ENCODE data around the gene CD52. TPM values are rescaled to one million over a fixed set of nuclear protein-coding genes. Genes with fewer than 3 reads are reported as not detected.

CD52 gene
- total RNA-seq, 1 experiment from 2014 or later: 2.0 TPM

GRCh38 chr1:26290122-26290881 lies 27.5 kb upstream of the CD52 start:
- no peak for ATAC-seq

GRCh38 chr1:26290882-26291261 lies 26.9 kb upstream of the CD52 start:
- H3K4me2 ChIP-seq (ENCODE audit: low read length): no peak overlapping the region
- H3K79me2 ChIP-seq (ENCODE audit: insufficient read depth, low read length): no peaks in the 10 kb centered on the region
- no TSS peak for BruUV-seq (replicated peaks)
- H3K4me1 ChIP-seq (ENCODE audit: control insufficient read depth in 1 of 2, insufficient read depth in 2 of 2, low read length in 2 of 2): peaks cover 0 to 11% of the 10 kb centered on the region in 2 experiments; a peak in 2 of 4 replicates
- ChIA-PET CTCF (no interaction called here), POLR2A (no interaction called here), RAD21 (ENCODE audit: low non-redundant PET in 1 of 2, low total read pairs in 2 of 2, uncharacterized antibody in 2 of 2, unreplicated experiment in 2 of 2) (no interaction called here)
- H3K9me3 ChIP-seq (ENCODE audit: control insufficient read depth in 1 of 2, insufficient read depth in 1 of 2, low read depth in 1 of 2, low read length in 2 of 2): no peaks in the 10 kb centered on the region
- H4K20me1 ChIP-seq (ENCODE audit: insufficient read depth): no peaks in the 10 kb centered on the region
- H3K9ac ChIP-seq (ENCODE audit: low read length): no peak overlapping the region
- intact Hi-C loops (cut with micrococcal nuclease): no loop called here
- no peak overlapping the region for H2AFZ ChIP-seq (ENCODE audit: low read depth, low read length, poor library complexity, severe bottlenecking)
- H3K27me3 ChIP-seq (ENCODE audit: insufficient read depth, low read length): no peaks in the 10 kb centered on the region
- ATAC-seq (no peak), DNase-seq (ENCODE audit: low read depth, low spot score) (no peak)
- H3K9me2 ChIP-seq (ENCODE audit: insufficient read depth): no peaks in the 10 kb centered on the region
- H3K4me3 ChIP-seq (replicated peaks in 1 of 2; ENCODE audit: low read depth in 1 of 2, low read length in 2 of 2): no peak overlapping the region
- H3K36me3 ChIP-seq (ENCODE audit: control insufficient read depth in 1 of 2, insufficient read depth in 2 of 2, low read length in 2 of 2): no peaks in the 10 kb centered on the region
- no peak overlapping the region for H3K27ac ChIP-seq (ENCODE audit: low read depth, low read length)
- TF ChIP-seq YY1 (IDR thresholded peaks at IDR 0.05; ENCODE audit: extremely low read depth, insufficient replicate concordance, low read depth, low read length) (no peak), ZFX (IDR thresholded peaks at IDR 0.05) (no peak), EZH2phosphoT487 (IDR thresholded peaks at IDR 0.05; ENCODE audit: borderline replicate concordance) (no peak), CTCF (IDR thresholded peaks at IDR 0.05 in 2 of 3, conservative IDR thresholded peaks at IDR 0.05 in 1 of 3; ENCODE audit: borderline replicate concordance in 1 of 3, insufficient read depth in 1 of 3, low read depth in 2 of 3, low read length in 2 of 3) (no peak), RAD21 (IDR thresholded peaks at IDR 0.05; ENCODE audit: low read depth) (no peak), ATF3 (IDR thresholded peaks at IDR 0.05) (no peak), POLR2AphosphoS5 (IDR thresholded peaks at IDR 0.05; ENCODE audit: low read depth, low read length) (no peak), SP1 (IDR thresholded peaks at IDR 0.05; ENCODE audit: low read depth) (no peak), EGR1 (IDR thresholded peaks at IDR 0.05; ENCODE audit: low read depth) (no peak)
- TF ChIP-seq, protein P1, sequence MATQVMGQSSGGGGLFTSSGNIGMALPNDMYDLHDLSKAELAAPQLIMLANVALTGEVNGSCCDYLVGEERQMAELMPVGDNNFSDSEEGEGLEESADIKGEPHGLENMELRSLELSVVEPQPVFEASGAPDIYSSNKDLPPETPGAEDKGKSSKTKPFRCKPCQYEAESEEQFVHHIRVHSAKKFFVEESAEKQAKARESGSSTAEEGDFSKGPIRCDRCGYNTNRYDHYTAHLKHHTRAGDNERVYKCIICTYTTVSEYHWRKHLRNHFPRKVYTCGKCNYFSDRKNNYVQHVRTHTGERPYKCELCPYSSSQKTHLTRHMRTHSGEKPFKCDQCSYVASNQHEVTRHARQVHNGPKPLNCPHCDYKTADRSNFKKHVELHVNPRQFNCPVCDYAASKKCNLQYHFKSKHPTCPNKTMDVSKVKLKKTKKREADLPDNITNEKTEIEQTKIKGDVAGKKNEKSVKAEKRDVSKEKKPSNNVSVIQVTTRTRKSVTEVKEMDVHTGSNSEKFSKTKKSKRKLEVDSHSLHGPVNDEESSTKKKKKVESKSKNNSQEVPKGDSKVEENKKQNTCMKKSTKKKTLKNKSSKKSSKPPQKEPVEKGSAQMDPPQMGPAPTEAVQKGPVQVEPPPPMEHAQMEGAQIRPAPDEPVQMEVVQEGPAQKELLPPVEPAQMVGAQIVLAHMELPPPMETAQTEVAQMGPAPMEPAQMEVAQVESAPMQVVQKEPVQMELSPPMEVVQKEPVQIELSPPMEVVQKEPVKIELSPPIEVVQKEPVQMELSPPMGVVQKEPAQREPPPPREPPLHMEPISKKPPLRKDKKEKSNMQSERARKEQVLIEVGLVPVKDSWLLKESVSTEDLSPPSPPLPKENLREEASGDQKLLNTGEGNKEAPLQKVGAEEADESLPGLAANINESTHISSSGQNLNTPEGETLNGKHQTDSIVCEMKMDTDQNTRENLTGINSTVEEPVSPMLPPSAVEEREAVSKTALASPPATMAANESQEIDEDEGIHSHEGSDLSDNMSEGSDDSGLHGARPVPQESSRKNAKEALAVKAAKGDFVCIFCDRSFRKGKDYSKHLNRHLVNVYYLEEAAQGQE (IDR thresholded peaks at IDR 0.05; ENCODE audit: low read depth): no peak

More at GRCh38 chr1:26290122-26290881, 27.5 kb upstream of the CD52 start:
- Histone ChIP-seq H4K20me1 (ENCODE audit: insufficient read depth) (no peaks in the 10 kb centered on the region), H2AFZ (ENCODE audit: low read depth, low read length, poor library complexity, severe bottlenecking) (no peak overlapping the region), H3K9me2 (ENCODE audit: insufficient read depth) (no peaks in the 10 kb centered on the region), H3K27ac (ENCODE audit: low read depth, low read length) (no peak overlapping the region), H3K9me3 (ENCODE audit: control insufficient read depth in 1 of 2, insufficient read depth in 1 of 2, low read depth in 1 of 2, low read length in 2 of 2) (no peaks in the 10 kb centered on the region), H3K36me3 (ENCODE audit: control insufficient read depth in 1 of 2, insufficient read depth in 2 of 2, low read length in 2 of 2) (no peaks in the 10 kb centered on the region), H3K79me2 (ENCODE audit: insufficient read depth, low read length) (no peaks in the 10 kb centered on the region), H3K27me3 (ENCODE audit: insufficient read depth, low read length) (no peaks in the 10 kb centered on the region), H3K9ac (ENCODE audit: low read length) (no peak overlapping the region), H3K4me2 (ENCODE audit: low read length) (no peak overlapping the region), H3K4me1 (ENCODE audit: control insufficient read depth in 1 of 2, insufficient read depth in 2 of 2, low read length in 2 of 2) (peaks cover 5 to 16% of the 10 kb centered on the region in 2 experiments), H3K4me3 (replicated peaks in 1 of 2; ENCODE audit: low read depth in 1 of 2, low read length in 2 of 2) (no peak overlapping the region)
- TF ChIP-seq SIN3A (IDR thresholded peaks at IDR 0.05; ENCODE audit: low read depth) (no peak), POLR2A (IDR thresholded peaks at IDR 0.05; ENCODE audit: borderline replicate concordance, extremely low read depth, insufficient read depth, insufficient read length) (no peak), TCF7L2 (IDR thresholded peaks at IDR 0.05; ENCODE audit: borderline replicate concordance, extremely low read depth, insufficient read depth, insufficient read length) (no peak), SP1 (IDR thresholded peaks at IDR 0.05; ENCODE audit: low read depth) (no peak), EZH2phosphoT487 (IDR thresholded peaks at IDR 0.05; ENCODE audit: borderline replicate concordance) (no peak)
- CTCF ChIA-PET: no interaction called here
- no TSS peak for BruUV-seq (replicated peaks)
- POLR2A ChIA-PET: no interaction called here
- RAD21 ChIA-PET (ENCODE audit: low non-redundant PET in 1 of 2, low total read pairs in 2 of 2, uncharacterized antibody in 2 of 2, unreplicated experiment in 2 of 2): no interaction called here
- DNase-seq (ENCODE audit: low read depth, low spot score): no peak
- intact Hi-C loops (cut with micrococcal nuclease): no loop called here
